Measurements from ENCODE around the gene RIC8A.

The RIC8A gene

GRCh38 chr11:203056-203944 is 4.2 kb upstream of the RIC8A start:
- peak in 3 of 10 donors; percentile 4 to 67 (median 53) for DNase-seq
- intact Hi-C loops (cut with DNase I) = no loop called here

DNA sequence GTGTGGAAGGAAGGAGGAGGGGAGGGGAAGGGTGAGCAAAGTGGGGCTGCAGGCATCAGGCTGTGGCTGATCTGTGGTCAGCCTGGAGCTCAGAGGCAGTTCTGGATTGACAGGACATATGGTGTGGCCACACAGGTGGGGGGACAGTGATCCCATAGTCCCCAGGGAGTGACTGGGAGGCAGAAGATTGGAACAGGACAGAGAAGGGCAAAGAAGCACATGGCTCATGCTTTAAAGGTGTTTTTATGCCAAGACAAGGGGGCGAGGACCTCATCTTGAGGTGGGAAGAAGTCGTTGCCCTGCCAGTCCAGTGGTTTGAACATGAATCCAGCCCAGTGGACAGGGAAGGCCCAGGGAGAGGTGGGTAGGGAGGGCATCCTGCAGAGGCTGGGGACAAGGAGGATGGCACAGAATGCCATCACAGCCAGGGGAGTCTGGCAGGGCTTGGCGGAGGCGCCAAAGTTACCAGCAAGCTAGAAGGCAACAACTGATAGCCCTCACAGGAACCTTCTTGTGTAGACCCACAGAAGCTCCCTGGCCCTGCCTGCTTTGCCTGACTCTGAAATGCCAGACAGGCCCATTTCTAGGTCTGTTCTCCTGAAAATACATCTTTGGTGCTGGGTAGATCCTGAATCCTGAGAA is 3.4 kb upstream of the RIC8A start:
- DNase-seq = peak in 3 of 10 donors; percentile 5 to 29 (median 28)
- intact Hi-C loops (cut with DNase I) = no loop called here

DNA sequence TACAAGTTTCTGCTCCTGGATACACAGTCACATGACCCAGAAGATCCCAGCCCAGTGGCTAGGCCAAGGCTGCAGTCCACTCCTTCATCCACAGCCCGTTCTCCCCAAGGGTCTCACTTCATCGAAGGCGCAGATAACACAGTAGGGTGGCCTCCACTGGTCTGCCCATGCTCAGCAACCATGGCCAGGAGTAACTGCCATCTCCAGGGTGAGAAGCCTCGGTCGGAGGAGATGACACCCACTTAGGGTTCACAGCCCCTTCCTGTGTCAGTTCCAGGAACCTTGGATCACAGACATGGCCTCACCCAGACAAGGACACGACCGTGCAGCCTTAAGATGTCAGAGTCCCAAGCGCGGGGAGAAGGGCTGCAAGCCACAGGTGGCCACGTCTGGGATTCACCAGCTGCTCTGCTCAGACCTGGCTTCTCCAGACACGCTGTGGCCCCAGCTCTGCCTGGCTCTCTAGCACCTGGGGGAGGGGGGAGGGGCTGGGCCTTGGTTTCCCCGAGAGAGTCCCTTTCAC is 2.9 kb upstream of the RIC8A start:
- peak in 2 of 10 donors; percentile 61 to 62 for DNase-seq
- intact Hi-C loops (cut with DNase I) = no loop called here

DNA sequence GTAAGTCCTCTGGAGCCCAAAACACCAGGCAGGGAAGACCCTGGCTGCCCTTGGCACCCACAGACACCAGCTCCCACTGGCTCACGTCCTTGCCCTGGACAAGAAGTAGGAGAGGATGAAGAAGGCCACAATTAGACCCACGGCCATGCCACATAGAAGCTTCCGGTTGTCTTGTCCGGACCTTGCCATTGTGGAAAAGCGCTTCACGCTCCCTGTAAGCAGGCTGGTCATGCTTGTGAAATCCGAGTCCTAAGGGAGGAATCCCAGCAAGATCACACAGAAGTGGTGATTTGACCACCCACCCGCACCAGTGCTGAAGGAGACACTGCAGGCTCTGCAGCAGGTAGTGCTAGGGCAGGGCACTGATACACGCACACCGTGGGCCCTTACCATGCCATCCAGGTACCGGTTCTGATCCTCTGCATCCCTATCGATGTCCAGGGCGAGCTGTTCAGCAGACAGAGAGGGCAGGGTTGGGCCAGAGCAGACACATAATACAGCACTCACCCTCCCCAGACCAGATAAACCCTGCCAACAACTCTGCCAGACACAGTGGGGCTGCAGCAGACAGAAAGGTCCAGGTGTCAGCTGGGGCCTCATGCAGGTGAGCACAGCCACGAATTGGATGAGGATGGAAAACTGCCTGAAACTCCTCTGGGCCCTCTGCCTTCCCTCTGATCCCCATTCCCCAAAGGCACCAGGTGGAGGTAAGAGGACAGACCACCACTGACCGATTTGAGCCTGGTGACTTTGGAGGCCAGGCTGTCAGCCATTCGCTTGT is 2.1 kb upstream of the RIC8A start:
- peak in 2 of 10 donors; percentile 48 to 64 for DNase-seq
- intact Hi-C loops (cut with DNase I) = loop anchor here (2.0 kb wide), 1 partner anchor 31 kb away; the partner anchor contains the start of genes PSMD13 and SIRT3

DNA sequence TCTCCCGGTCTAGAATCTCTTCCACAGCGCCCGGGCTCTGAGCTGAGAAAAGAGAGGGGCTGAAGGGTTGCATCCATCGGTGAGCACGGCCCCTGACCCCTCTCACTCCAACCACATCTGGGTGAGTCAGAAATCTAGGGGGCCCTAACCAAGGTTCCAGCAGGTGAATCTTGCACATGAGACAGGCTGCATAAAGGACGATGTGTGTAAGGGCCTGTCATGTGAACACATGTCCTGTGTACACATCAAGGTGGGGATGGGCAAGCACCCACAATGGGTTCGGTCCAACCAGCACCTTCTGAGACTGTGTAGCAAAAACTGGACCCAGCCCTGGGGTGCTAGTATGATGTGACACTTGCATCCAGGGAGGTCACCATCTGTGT is 1.5 kb upstream of the RIC8A start:
- peak in 3 of 10 donors; percentile 4 to 33 (median 14) for DNase-seq
- intact Hi-C loops (cut with DNase I) = loop anchor here (2.0 kb wide), 1 partner anchor 31 kb away; the partner anchor contains the start of genes PSMD13 and SIRT3

DNA sequence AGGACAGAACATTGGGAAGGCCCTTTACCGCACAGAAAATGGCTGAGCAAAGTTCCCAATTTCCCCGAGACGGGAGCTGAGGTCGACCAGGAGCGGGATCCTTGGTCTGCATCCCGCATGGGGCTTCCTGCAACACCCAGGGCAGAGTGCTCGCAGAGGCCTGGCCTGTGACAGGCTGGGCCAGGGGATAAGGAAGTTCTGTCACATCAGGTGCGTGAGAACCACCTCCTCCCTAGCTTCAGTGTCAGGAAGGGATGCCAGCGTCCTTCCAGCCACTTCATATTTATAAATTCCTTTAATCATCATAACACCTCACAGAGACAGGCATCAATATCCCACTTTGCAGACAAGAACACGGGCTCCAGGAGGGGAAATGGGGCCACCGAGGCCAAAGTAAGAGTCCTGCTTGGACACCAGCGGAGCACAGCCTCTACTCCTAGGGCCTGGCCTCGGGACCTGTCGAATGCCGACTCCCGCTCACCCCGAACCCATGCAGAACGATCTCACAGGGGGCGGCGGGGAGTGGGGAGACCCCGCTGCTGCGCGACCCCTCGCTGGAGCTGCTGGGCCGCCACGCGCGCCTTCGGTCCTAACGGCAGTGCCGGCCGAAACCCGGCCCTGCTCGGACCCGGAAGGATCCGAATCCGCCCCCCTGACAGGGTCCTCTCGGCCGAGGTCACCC is 841 bp upstream of the RIC8A start:
- DNase-seq = peak in 3 of 10 donors; percentile 15 to 79 (median 55)
- intact Hi-C loops (cut with DNase I) = loop anchor here (2.0 kb wide), 1 partner anchor 30 kb away; the partner anchor contains the start of genes PSMD13 and SIRT3

- DNase-seq = peak in 1 of 10 donors; percentile 37
- intact Hi-C loops (cut with DNase I) = loop anchor here (2.0 kb wide), 1 partner anchor 29 kb away; the partner anchor contains the start of genes PSMD13 and SIRT3
Observed at GRCh38 chr11:207863-208180, 314 bp downstream of the RIC8A start.

DNA sequence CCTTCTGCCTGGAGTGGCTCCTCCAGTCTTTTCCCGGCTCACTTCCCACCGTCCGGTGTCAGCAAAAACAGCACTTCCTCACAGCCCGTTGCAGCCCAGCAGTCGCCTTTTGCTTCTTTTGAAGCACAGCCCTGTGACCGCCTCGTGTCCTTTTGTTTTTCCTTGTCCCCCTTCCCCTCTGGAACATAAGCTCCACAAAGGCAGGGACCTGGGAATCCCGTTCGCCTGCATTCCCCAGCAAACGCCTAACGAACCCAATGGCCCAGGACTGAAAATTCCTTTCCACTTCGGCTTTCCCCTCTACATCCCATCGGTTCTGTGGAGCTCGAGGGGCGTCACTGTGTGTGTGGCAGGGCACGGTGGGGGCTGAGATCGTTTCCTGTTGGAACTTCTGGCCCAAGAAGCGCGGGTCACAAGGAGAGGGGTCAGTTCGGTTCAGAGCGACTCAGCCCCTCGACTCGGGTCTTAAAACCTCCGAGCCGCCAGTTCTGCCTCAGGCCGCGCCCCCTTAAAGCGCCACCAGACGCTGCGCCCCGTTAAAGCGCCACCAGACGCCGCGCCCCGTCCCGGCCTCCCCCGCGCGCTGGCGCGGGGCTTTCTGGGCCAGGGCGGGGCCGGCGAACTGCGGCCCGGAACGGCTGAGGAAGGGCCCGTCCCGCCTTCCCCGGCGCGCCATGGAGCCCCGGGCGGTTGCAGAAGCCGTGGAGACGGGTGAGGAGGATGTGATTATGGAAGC is 841 bp downstream of the RIC8A start:
- peak; percentile 54 to 96 (median 70) for DNase-seq
- intact Hi-C loops (cut with DNase I) = no loop called here

DNA sequence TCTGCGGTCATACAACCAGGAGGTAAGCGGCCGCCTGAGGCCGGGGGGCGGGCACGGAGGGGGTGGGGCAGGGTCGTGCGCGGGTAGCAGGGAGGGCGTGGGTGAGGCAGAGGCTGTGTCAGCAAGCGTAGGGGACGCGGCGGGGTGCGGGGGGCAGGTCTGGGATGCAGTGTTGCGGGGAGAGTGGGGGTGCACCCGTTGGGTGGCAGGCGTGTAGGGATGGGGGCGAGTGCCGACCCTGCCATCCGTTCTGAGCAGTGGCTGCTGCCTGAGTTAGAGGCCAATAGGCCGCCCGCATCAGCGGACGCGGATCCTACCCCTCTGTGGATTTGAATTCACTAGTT is 1.4 kb downstream of the RIC8A start:
- intact Hi-C loops (cut with DNase I) = no loop called here
- DNase-seq = peak in 1 of 10 donors; percentile 87

GRCh38 chr11:209275-210121 is 2.0 kb downstream of the RIC8A start:
- intact Hi-C loops (cut with DNase I) = no loop called here
- DNase-seq = peak in 2 of 10 donors; percentile 68 to 77

- intact Hi-C loops (cut with DNase I) = no loop called here
- peak in 2 of 10 donors; percentile 27 to 61 for DNase-seq
Observed at GRCh38 chr11:210122-210802, 2.8 kb downstream of the RIC8A start.

GRCh38 chr11:210803-211180 is 3.3 kb downstream of the RIC8A start:
- peak in 2 of 10 donors; percentile 53 to 77 for DNase-seq
- intact Hi-C loops (cut with DNase I) = no loop called here

DNA sequence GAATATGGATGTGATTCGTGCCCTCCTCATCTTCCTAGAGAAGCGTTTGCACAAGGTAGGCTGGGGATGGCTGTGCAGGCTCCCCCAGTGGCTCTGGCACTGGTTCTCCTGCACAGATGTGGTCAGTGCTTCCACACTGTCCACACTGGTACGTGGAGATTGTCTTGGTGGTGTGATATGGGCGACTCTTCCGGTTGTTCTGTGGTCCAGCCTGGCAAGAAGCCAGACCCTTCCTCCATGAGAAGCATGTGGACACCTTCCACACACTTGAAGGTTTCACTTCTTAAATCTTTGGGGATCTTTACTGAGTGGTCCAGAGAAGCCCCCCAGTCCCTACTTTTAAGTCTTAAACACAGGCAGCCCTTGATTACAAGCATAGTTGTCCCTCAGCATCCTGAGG is 3.8 kb downstream of the RIC8A start:
- DNase-seq = peak in 2 of 10 donors; percentile 17 to 45
- intact Hi-C loops (cut with DNase I) = no loop called here

- intact Hi-C loops (cut with DNase I) = no loop called here
- peak in 1 of 10 donors; percentile 52 for DNase-seq
Observed at GRCh38 chr11:211741-212140, 4.2 kb downstream of the RIC8A start.

DNA sequence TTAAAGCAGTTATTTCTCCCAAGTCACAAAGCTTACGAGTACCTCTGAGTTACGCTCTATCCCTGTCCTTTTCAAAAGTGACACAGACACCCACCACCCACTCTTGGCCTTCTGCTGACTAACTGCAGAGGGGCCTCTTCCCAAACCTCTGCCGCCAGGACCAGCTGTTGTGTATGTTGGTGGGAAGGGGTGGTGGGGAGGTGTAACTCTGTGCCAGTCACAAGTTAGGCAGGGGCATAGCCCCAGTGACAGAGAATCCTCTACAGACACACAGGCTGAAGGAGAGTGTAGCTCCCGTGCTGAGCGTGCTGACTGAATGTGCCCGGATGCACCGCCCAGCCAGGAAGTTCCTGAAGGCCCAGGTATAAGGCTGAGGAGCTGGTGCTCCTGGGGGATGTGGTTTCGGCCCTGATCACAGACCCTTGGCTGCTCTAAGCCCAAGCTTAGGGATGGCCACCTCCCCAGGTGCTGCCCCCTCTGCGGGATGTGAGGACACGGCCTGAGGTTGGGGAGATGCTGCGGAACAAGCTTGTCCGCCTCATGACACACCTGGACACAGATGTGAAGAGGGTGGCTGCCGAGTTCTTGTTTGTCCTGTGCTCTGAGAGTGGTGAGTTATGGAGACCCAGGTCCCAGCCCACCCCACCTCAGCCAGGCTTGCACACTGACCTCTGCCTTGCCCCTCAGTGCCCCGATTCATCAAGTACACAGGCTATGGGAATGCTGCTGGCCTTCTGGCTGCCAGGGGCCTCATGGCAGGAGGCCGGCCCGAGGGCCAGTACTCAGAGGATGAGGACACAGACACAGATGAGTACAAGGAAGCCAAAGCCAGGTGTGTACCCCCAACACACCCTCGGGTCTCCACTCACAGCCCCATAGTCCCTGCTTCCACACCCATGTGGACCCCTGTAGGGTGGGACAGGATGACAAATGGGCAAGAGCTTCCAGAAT is 4.9 kb downstream of the RIC8A start:
- intact Hi-C loops (cut with DNase I) = no loop called here
- peak in 2 of 10 donors; percentile 25 to 68 for DNase-seq

DNA sequence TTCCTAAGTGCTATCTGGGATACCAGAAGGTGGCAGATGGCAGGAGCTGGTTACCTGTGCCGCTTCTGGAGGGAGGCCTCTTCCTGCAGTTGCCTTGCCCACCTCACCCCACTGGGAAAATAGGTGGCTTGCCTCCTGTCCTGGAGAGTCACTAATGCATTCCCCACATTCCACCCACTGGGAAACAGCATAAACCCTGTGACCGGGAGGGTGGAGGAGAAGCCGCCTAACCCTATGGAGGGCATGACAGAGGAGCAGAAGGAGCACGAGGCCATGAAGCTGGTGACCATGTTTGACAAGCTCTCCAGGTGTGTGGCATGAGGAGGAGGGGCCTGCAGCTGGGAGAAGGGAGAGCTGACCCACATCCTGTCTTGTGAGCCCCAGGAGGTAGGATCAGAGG is 5.6 kb downstream of the RIC8A start:
- intact Hi-C loops (cut with DNase I) = no loop called here
- DNase-seq = peak in 2 of 10 donors; percentile 33 to 57

DNA sequence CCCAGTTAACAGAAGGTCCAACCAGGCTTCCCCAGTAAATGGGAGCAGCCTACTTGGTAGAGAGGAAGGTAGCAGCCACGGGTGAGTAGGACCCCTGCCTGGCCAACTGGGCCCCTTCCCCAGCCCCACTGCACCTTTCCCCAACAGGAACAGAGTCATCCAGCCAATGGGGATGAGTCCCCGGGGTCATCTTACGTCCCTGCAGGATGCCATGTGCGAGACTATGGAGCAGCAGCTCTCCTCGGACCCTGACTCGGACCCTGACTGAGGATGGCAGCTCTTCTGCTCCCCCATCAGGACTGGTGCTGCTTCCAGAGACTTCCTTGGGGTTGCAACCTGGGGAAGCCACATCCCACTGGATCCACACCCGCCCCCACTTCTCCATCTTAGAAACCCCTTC is 6.6 kb downstream of the RIC8A start:
- peak in 2 of 10 donors; percentile 50 for DNase-seq

More for the DNA sequence above, 6.6 kb downstream of the RIC8A start:
- intact Hi-C loops (cut with DNase I) = no loop called here

Data from posterior cingulate gyrus (tissue), 11 donors.